Medulla oblongata (tissue), 1 donor: ENCODE measurements around the gene USH1C.
A peak's percentile ranks its signal among the peaks of the same experiment; 100 is the strongest.

ENCODE experiments used
- DNase-seq: peaks from one replicate; pipeline ENCODE4 v3.0.0-alpha.2; 2015; ENCODE audit errors: extremely low spot score

USH1C gene

GRCh38 chr11:17547051-17547577 lies 2.9 kb upstream of the USH1C start, which contains the start of gene OTOG:
OTOG (plus strand) TSS chr11:17547259; CDS start chr11:17547373, 114 bp downstream.
- DNase-seq, result no peak

- DNase-seq, result no peak
Measured at GRCh38 chr11:17546240-17546639, 2.0 kb upstream of the USH1C start.

- no peak for DNase-seq
Measured at GRCh38 chr11:17543574-17544180, 539 bp downstream of the USH1C start.

GRCh38 chr11:17543041-17543440 lies 1.2 kb downstream of the USH1C start:
- DNase-seq, result no peak

GRCh38 chr11:17542249-17542648 lies 2.0 kb downstream of the USH1C start:
- DNase-seq, result peak; percentile 36

GRCh38 chr11:17541330-17541885 lies 2.8 kb downstream of the USH1C start:
- no peak for DNase-seq

GRCh38 chr11:17540807-17541206 lies 3.4 kb downstream of the USH1C start:
- DNase-seq, result no peak

GRCh38 chr11:17538731-17539130 lies 5.5 kb downstream of the USH1C start:
- no peak for DNase-seq

GRCh38 chr11:17538054-17538453 lies 6.2 kb downstream of the USH1C start:
- DNase-seq, result no peak

- DNase-seq, result no peak
Measured at GRCh38 chr11:17537261-17537660, 7.0 kb downstream of the USH1C start.

GRCh38 chr11:17535488-17535887 lies 8.7 kb downstream of the USH1C start:
- no peak for DNase-seq

GRCh38 chr11:17533778-17534415 lies 10.3 kb downstream of the USH1C start:
- DNase-seq, result no peak

- no peak for DNase-seq
Measured at GRCh38 chr11:17533341-17533740, 10.9 kb downstream of the USH1C start.

GRCh38 chr11:17532784-17533183 lies 11.4 kb downstream of the USH1C start:
- no peak for DNase-seq

GRCh38 chr11:17531636-17532113 lies 12.5 kb downstream of the USH1C start:
- no peak for DNase-seq

GRCh38 chr11:17531071-17531600 lies 13.1 kb downstream of the USH1C start:
- DNase-seq, result no peak

GRCh38 chr11:17529844-17530185 lies 14.4 kb downstream of the USH1C start:
- peak; percentile 79 for DNase-seq

- DNase-seq, result no peak
Measured at GRCh38 chr11:17528906-17529843, 15.0 kb downstream of the USH1C start.

- peak; percentile 82 for DNase-seq
Measured at GRCh38 chr11:17528181-17528691, 16.0 kb downstream of the USH1C start.

- no peak for DNase-seq
Measured at GRCh38 chr11:17527628-17527995, 16.6 kb downstream of the USH1C start.

GRCh38 chr11:17526931-17527627 lies 17.1 kb downstream of the USH1C start:
- no peak for DNase-seq
